ENCODE measurements around the gene CLIP4.

CLIP4 gene

GRCh38 chr2:29114946-29115609 lies at the start of gene CLIP4:
CLIP4 (plus strand) TSS chr2:29115415; CDS start chr2:29121389, 5,974 bp downstream.
- no peak for DNase-seq (ENCODE audit: low spot score)
- Histone ChIP-seq H3K4me3 (peak within 1 kb of the TSS; percentile 90), H3K27ac (peak within 1 kb of the TSS; percentile 91 to 94)
- TF ChIP-seq CTCF (IDR thresholded peaks at IDR 0.05): no peak

DNA sequence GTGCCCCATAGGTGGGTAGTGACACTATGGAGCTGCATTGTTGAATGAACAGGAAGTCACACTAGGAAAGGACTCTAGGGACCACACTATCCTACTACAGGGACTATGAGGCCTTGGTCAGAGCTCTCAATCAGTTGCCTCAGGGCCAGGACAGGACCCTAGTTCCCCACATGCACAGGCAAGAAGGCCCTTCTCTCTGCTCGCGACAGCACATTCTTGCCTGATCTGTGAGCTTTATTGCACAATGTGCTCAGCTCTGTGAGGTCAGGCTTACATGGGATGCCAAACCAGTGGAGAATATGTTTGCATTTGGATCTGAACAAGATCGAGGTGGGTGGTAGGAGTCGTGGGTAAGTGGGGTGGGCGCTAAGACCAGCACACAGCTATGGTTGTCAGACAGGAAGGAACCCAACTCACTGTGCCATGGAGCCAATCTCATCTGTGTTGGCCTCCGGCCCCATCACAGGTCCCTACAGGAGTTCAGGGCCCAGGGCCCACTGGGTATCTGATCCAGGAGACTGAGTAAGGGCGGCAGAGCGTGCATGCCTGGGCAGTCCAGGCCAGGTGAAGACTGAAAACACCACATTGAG lies 48.8 kb upstream of the CLIP4 start:
- no peak for DNase-seq (ENCODE audit: low spot score)
- Histone ChIP-seq H3K4me3 (no peak overlapping the region), H3K27ac (peak overlapping the region in 1 of 2 donors; percentile 61)
- no peak for TF ChIP-seq CTCF (IDR thresholded peaks at IDR 0.05)

DNA sequence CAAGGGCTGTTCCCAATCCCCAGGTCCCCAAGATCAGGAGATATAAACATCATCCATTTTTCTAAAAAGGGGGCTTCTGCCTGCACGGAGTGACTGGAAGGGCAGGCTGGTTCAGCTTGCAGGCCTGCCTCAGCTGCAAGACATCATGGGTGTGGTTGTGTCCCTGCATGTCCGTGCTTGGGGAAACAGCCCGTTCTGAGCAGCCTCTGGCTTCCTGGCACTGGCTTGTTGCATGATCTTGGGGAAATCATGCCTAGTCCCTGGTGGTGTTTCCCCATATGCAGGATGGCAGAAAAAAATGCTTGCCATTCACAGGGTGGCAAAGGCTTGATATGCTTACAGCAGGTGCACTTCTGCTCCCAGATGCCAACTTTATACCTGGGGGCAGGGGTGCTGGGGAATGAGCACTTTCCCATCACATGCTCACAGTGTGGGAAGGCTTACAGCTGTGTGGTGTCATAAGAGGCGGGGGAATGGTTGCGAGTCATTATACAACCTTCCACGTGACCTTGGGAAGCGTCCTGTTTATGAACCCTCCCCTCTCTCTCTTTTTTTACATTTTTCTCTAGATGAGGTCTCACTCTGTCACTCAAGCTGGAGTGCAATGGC lies 48.1 kb upstream of the CLIP4 start:
- no peak overlapping the region for H3K4me3 ChIP-seq
- H3K27ac ChIP-seq: no peak overlapping the region
- TF ChIP-seq CTCF (IDR thresholded peaks at IDR 0.05): no peak
- no peak for DNase-seq (ENCODE audit: low spot score)

GRCh38 chr2:29068513-29068912 lies 46.7 kb upstream of the CLIP4 start:
- no peak overlapping the region for H3K4me3 ChIP-seq
- DNase-seq (ENCODE audit: low spot score): no peak
- H3K27ac ChIP-seq: no peak overlapping the region
- TF ChIP-seq CTCF (IDR thresholded peaks at IDR 0.05): no peak

- no peak for TF ChIP-seq CTCF (IDR thresholded peaks at IDR 0.05)
- no peak for DNase-seq (ENCODE audit: low spot score)
- Histone ChIP-seq H3K27ac (no peak overlapping the region), H3K4me3 (no peak overlapping the region)
Measured at GRCh38 chr2:29070526-29070925, 44.7 kb upstream of the CLIP4 start.

DNA sequence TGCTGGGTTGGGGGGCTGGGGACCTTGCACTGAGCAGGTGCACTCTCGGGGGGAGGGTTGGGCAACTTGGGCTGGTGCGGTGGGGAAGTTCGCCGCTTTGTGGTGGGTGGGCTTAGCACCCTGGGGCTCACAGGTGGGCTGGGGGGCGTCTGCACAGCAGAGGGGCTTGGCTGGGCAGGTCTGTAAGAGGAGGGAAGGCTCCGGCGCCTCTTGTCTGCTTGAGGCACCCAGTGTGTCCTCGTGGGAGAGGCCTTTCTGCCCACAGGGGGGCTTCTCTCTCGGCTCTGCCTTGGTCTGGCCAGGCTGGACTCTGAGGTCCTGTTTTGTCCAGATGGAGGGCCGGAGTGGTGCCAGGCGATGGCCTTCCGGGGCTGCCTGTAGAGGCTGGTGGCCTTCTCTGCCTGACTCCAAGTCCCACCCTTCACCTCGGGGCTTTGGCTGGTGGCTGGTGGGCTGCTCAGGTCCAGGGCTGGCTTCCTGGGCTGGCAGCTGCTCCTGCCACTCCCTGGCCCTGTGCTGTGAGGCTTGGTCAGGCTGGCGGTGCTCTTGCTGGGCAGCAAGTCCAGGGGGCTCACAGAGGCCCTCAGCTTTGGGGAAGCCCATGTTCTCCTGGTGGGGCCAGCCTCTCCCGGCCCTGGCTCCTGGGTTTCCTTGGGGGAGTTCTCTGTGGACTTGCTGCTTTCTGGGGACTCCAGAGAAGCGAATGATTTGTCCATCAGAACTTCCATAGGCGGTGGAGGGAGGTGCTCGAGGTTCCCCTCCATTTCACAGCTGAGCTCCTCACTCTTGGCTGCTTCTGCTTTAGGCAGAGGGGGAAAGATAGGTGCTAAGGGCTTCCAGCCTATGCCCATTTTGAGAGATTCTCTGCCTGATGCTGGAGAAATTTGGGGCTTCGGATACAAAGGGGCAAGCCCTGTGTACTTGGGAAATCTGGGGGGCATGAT lies 43.9 kb upstream of the CLIP4 start:
- no peak for DNase-seq (ENCODE audit: low spot score)

More for the DNA sequence above, 43.9 kb upstream of the CLIP4 start:
- H3K27ac ChIP-seq: no peak overlapping the region
- no peak overlapping the region for H3K4me3 ChIP-seq
- TF ChIP-seq CTCF (IDR thresholded peaks at IDR 0.05): no peak
